GM12878 (cell line): Measurements from ENCODE around the gene INHBB.

ENCODE experiments used
- ASH2L ChIP-seq: fragments of 300-600, 200-600 bp; sonication (generic); IDR thresholded peaks from 2 replicates; pipeline ENCODE4 v1.6.1; 2017; ENCODE audit warnings: low read depth, mild to moderate bottlenecking, borderline replicate concordance
- CEBPB ChIP-seq, 2 experiments: fragments of 150-350 bp in 1 of 2; IDR thresholded peaks; 2 replicates each; pipeline ENCODE4 v1.6.1; 2012 to 2014; ENCODE audit warnings: low read depth in 2 of 2, low read length in 2 of 2, borderline replicate concordance in 1 of 2, inconsistent platforms in 1 of 2
- EZH2 ChIP-seq: IDR thresholded peaks from 2 replicates; pipeline ENCODE4 v1.6.1; 2012; ENCODE audit warnings: low read depth, mild to moderate bottlenecking, control low read depth, inconsistent platforms, low read length, borderline replicate concordance; ENCODE audit not compliant: control insufficient read depth
- MYC ChIP-seq: IDR thresholded peaks from 2 replicates; pipeline ENCODE4 v1.6.1; 2011; ENCODE audit warnings: mild to moderate bottlenecking, low read length, moderate library complexity, inconsistent platforms; ENCODE audit not compliant: insufficient read depth, insufficient replicate concordance, insufficient read length, severe bottlenecking
- POLR2A ChIP-seq: IDR thresholded peaks from 2 replicates; pipeline ENCODE4 v1.6.1; 2011; ENCODE audit warnings: low read depth, mild to moderate bottlenecking, low read length
- RELA ChIP-seq: fragments of 450-650 bp; IDR thresholded peaks from 2 replicates; pipeline ENCODE4 v1.8.0; 2014; ENCODE audit warnings: borderline replicate concordance; ENCODE audit not compliant: partially characterized antibody
- SMC3 ChIP-seq: IDR thresholded peaks from 2 replicates; pipeline ENCODE4 v1.6.1; 2011; ENCODE audit warnings: low read length, improper control_type of control experiment, borderline replicate concordance
- TARDBP ChIP-seq: IDR thresholded peaks from 2 replicates; pipeline ENCODE4 v1.6.1; 2016; ENCODE audit warnings: borderline replicate concordance
- TF ChIP-seq, protein P1 (sequence below), 3 experiments: IDR thresholded peaks in 2 of 3; conservative IDR thresholded peaks in 1 of 3; 2 replicates each; pipeline ENCODE4 v1.5.1; 2011; ENCODE audit warnings: low read depth in 3 of 3, low read length in 3 of 3, mild to moderate bottlenecking in 3 of 3, control low read depth in 2 of 3, moderate library complexity in 2 of 3, inconsistent platforms in 1 of 3, mixed read lengths in 1 of 3; ENCODE audit not compliant: control insufficient read depth in 2 of 3, insufficient read depth in 1 of 3; ENCODE audit errors: extremely low read depth in 1 of 3
- TF ChIP-seq, protein P2 (sequence below): IDR thresholded peaks from 2 replicates; pipeline ENCODE4 v1.6.1; 2011; ENCODE audit warnings: mild to moderate bottlenecking, low read depth, low read length, moderate library complexity; ENCODE audit not compliant: insufficient replicate concordance

DNA sequence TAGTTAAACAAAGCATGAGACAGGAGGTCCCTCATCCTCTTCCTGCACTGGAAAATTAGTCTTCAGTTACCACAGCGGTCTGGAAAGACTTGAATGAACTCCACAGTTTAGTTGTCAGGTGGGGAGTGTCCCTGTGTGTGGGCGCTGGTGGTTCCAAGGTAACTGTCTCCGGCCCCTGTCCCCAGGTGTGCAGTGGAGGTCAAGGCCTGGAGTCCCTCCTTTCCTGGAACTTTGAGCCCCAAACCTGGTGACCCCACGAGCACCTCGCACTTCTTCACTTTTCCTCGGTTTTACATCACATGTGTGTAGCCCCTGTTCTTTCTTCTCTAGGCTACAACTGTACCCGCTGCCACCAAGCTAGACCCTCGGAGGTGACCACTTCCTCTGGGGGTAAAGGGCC, 28.0 kb upstream of the INHBB start:
- TF ChIP-seq MYC (no peak), TARDBP (no peak), EZH2 (no peak), POLR2A (no peak), RELA (no peak), CEBPB (IDR thresholded peaks at IDR 0.05; ENCODE audit: borderline replicate concordance in 1 of 2, low read depth in 2 of 2, low read length in 2 of 2) (no peak), SMC3 (no peak), ASH2L (no peak)
- TF ChIP-seq, protein P1, sequence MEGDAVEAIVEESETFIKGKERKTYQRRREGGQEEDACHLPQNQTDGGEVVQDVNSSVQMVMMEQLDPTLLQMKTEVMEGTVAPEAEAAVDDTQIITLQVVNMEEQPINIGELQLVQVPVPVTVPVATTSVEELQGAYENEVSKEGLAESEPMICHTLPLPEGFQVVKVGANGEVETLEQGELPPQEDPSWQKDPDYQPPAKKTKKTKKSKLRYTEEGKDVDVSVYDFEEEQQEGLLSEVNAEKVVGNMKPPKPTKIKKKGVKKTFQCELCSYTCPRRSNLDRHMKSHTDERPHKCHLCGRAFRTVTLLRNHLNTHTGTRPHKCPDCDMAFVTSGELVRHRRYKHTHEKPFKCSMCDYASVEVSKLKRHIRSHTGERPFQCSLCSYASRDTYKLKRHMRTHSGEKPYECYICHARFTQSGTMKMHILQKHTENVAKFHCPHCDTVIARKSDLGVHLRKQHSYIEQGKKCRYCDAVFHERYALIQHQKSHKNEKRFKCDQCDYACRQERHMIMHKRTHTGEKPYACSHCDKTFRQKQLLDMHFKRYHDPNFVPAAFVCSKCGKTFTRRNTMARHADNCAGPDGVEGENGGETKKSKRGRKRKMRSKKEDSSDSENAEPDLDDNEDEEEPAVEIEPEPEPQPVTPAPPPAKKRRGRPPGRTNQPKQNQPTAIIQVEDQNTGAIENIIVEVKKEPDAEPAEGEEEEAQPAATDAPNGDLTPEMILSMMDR (IDR thresholded peaks at IDR 0.05 in 2 of 3, conservative IDR thresholded peaks at IDR 0.05 in 1 of 3; ENCODE audit: control insufficient read depth in 2 of 3, extremely low read depth in 1 of 3, insufficient read depth in 1 of 3, low read depth in 3 of 3, low read length in 3 of 3) = no peak
- TF ChIP-seq, protein P2, sequence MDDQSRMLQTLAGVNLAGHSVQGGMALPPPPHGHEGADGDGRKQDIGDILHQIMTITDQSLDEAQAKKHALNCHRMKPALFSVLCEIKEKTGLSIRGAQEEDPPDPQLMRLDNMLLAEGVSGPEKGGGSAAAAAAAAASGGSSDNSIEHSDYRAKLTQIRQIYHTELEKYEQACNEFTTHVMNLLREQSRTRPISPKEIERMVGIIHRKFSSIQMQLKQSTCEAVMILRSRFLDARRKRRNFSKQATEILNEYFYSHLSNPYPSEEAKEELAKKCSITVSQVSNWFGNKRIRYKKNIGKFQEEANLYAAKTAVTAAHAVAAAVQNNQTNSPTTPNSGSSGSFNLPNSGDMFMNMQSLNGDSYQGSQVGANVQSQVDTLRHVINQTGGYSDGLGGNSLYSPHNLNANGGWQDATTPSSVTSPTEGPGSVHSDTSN = no peak
